ENCODE data around the gene MARCKSL1.
"Not testable (repeated sequence)": the region's sequence is repeated elsewhere in the genome, so short reads cannot be mapped to it uniquely, and the experiment has no call there.

Gene MARCKSL1

GRCh38 chr1:32335790-32336590 is at the start of gene MARCKSL1:
MARCKSL1 (minus strand) TSS chr1:32336233; CDS start chr1:32336033, 200 bp downstream.
- peak; percentile 81 for DNase-seq (ENCODE audit: low read depth)

GRCh38 chr1:32380057-32380456 is 44.0 kb upstream of the MARCKSL1 start:
- DNase-seq (ENCODE audit: low read depth) = no peak

- DNase-seq (ENCODE audit: low read depth) = no peak
Observed at GRCh38 chr1:32377541-32378220, 41.6 kb upstream of the MARCKSL1 start.

GRCh38 chr1:32376199-32376598 is 40.2 kb upstream of the MARCKSL1 start:
- no peak for DNase-seq (ENCODE audit: low read depth)

- no peak for DNase-seq (ENCODE audit: low read depth)
Observed at GRCh38 chr1:32373996-32374592, 38.1 kb upstream of the MARCKSL1 start.

GRCh38 chr1:32372149-32372756 is 36.2 kb upstream of the MARCKSL1 start:
- no peak for DNase-seq (ENCODE audit: low read depth)

- DNase-seq (ENCODE audit: low read depth) = no peak
Observed at GRCh38 chr1:32367912-32368635, 32.0 kb upstream of the MARCKSL1 start.

GRCh38 chr1:32365445-32365844 is 29.4 kb upstream of the MARCKSL1 start:
- no peak for DNase-seq (ENCODE audit: low read depth)

- DNase-seq (ENCODE audit: low read depth) = no peak
Observed at GRCh38 chr1:32364836-32365235, 28.8 kb upstream of the MARCKSL1 start.

GRCh38 chr1:32363713-32364112 is 27.7 kb upstream of the MARCKSL1 start:
- no peak for DNase-seq (ENCODE audit: low read depth)

GRCh38 chr1:32362474-32363313 is 26.7 kb upstream of the MARCKSL1 start, which contains the start of the genes FAM229A and TSSK3:
FAM229A (minus strand) TSS chr1:32362485; CDS start chr1:32362091, 394 bp downstream.
TSSK3 (plus strand) TSS chr1:32362539; CDS start chr1:32362702, 163 bp downstream.
- no peak for DNase-seq (ENCODE audit: low read depth)

GRCh38 chr1:32361674-32362473 is 25.8 kb upstream of the MARCKSL1 start:
- no peak for DNase-seq (ENCODE audit: low read depth)

- DNase-seq (ENCODE audit: low read depth) = no peak
Observed at GRCh38 chr1:32361308-32361673, 25.3 kb upstream of the MARCKSL1 start.

- DNase-seq (ENCODE audit: low read depth) = no peak
Observed at GRCh38 chr1:32358435-32358834, 22.4 kb upstream of the MARCKSL1 start.

GRCh38 chr1:32357614-32358013 is 21.6 kb upstream of the MARCKSL1 start:
- no peak for DNase-seq (ENCODE audit: low read depth)

GRCh38 chr1:32356478-32356877 is 20.4 kb upstream of the MARCKSL1 start:
- DNase-seq (ENCODE audit: low read depth) = no peak

GRCh38 chr1:32355778-32356177 is 19.7 kb upstream of the MARCKSL1 start:
- not testable (repeated sequence) for DNase-seq (ENCODE audit: low read depth)

GRCh38 chr1:32353886-32354570 is 18.0 kb upstream of the MARCKSL1 start:
- no peak for DNase-seq (ENCODE audit: low read depth)

- DNase-seq (ENCODE audit: low read depth) = no peak
Observed at GRCh38 chr1:32353431-32353830, 17.4 kb upstream of the MARCKSL1 start.

Data from activated T-cell treated with anti-CD3 and anti-CD28 coated beads for 48 hours (primary cell).